T follicular helper cell (primary cell): ENCODE results near the gene SGSM2.

Source experiments
- DNase-seq: peaks from one replicate; pipeline ENCODE4 v3.0.0-alpha.2; 2020; ENCODE audit warnings: low read depth

SGSM2 gene

GRCh38 chr17:2399572-2400473, 62.5 kb downstream of the SGSM2 start:
- DNase-seq, result peak; percentile 88

GRCh38 chr17:2400474-2400866, 63.2 kb downstream of the SGSM2 start:
- DNase-seq, result peak; percentile 43

- DNase-seq, result peak; percentile 90
These were observed 63.6 kb downstream of the SGSM2 start, which contains the start of gene MNT for GRCh38 chr17:2400877-2401425. Gene MNT (minus strand): TSS chr17:2401060. CDS start chr17:2400712, 348 bp downstream.

- DNase-seq, result peak; percentile 99
These were observed 64.3 kb downstream of the SGSM2 start for GRCh38 chr17:2401426-2402221.

GRCh38 chr17:2402544-2402943, 65.2 kb downstream of the SGSM2 start:
- DNase-seq, result no peak

GRCh38 chr17:2403044-2403443, 65.7 kb downstream of the SGSM2 start:
- no peak for DNase-seq

- DNase-seq, result no peak
These were observed 68.1 kb downstream of the SGSM2 start for GRCh38 chr17:2405247-2405926.

GRCh38 chr17:2406271-2406902, 69.1 kb downstream of the SGSM2 start:
- no peak for DNase-seq

- DNase-seq, result no peak
These were observed 69.8 kb downstream of the SGSM2 start for GRCh38 chr17:2406903-2407790.

- DNase-seq, result no peak
These were observed 73.7 kb downstream of the SGSM2 start for GRCh38 chr17:2410951-2411350.

- DNase-seq, result no peak
These were observed 75.3 kb downstream of the SGSM2 start for GRCh38 chr17:2412561-2413021.

- no peak for DNase-seq
These were observed 77.3 kb downstream of the SGSM2 start for GRCh38 chr17:2414446-2415064.

- DNase-seq, result no peak
These were observed 77.8 kb downstream of the SGSM2 start for GRCh38 chr17:2415081-2415480.

GRCh38 chr17:2416010-2416734, 78.9 kb downstream of the SGSM2 start:
- peak; percentile 79 for DNase-seq

- no peak for DNase-seq
These were observed 81.3 kb downstream of the SGSM2 start for GRCh38 chr17:2418572-2418971.

GRCh38 chr17:2419486-2419885, 82.2 kb downstream of the SGSM2 start:
- DNase-seq, result no peak

- no peak for DNase-seq
These were observed 82.9 kb downstream of the SGSM2 start for GRCh38 chr17:2420176-2420575.

- no peak for DNase-seq
These were observed 84.2 kb downstream of the SGSM2 start for GRCh38 chr17:2421315-2422147.
